Skeletal muscle tissue (tissue), 4 donors: ENCODE measurements around the gene NKAIN4. TPM values are rescaled to one million over a fixed set of nuclear protein-coding genes. Genes with fewer than 3 reads are reported as not detected.

ENCODE experiments used
- H3K27ac ChIP-seq: one replicate; pipeline ENCODE4 v1.7.0; 2013; ENCODE audit warnings: mild to moderate bottlenecking, low read depth, low read length, inconsistent platforms
- H3K27me3 ChIP-seq, 3 donors: one replicate each; pipeline ENCODE4 v1.7.0; 2013; ENCODE audit warnings: low read length in 3 of 3; ENCODE audit not compliant: control insufficient read depth in 3 of 3, insufficient read depth in 3 of 3
- H3K36me3 ChIP-seq, 3 donors: one replicate each; pipeline ENCODE4 v1.7.0; 2013; ENCODE audit warnings: low read length in 3 of 3; ENCODE audit not compliant: control insufficient read depth in 3 of 3, insufficient read depth in 3 of 3
- H3K4me1 ChIP-seq, 3 donors: one replicate each; pipeline ENCODE4 v1.7.0; 2013; ENCODE audit warnings: low read length in 3 of 3, mild to moderate bottlenecking in 3 of 3; ENCODE audit not compliant: control insufficient read depth in 3 of 3, insufficient read depth in 3 of 3
- H3K4me3 ChIP-seq, 3 donors: one replicate each; pipeline ENCODE4 v1.7.0; 2013; ENCODE audit warnings: low read length in 3 of 3
- H3K9ac ChIP-seq, 3 donors: one replicate each; pipeline ENCODE4 v1.7.0; 2013; ENCODE audit warnings: low read length in 3 of 3, mild to moderate bottlenecking in 3 of 3, moderate library complexity in 2 of 3, low read depth in 1 of 3
- H3K9me3 ChIP-seq, 3 donors: one replicate each; pipeline ENCODE4 v1.7.0; 2013; ENCODE audit warnings: low read length in 3 of 3; ENCODE audit not compliant: control insufficient read depth in 3 of 3
- total RNA-seq: library from RNA; depleted of rRNA; stranded (reverse); fragments of >200 nt; gene quantifications from one replicate; pipeline ENCODE4 v1.2.3, GENCODE V29; 2014
- donor health status: Osteomylitis.

NKAIN4 gene
- total RNA-seq, 1 donor from 2014 or later: 13.6 TPM

- H3K36me3 ChIP-seq: peaks cover 34 to 45% (median 37%) of the 10 kb centered on the region in 3 donors
- H3K4me3 ChIP-seq: no peak overlapping the region
- H3K27me3 ChIP-seq: no peaks in the 10 kb centered on the region
- no peak overlapping the region for H3K27ac ChIP-seq
- peaks cover 16 to 22% (median 22%) of the 10 kb centered on the region in 3 donors for H3K4me1 ChIP-seq
- H3K9ac ChIP-seq: no peak overlapping the region
- no peaks in the 10 kb centered on the region for H3K9me3 ChIP-seq
Observed at GRCh38 chr20:63275825-63276224, 21.6 kb upstream of the NKAIN4 start.

GRCh38 chr20:63274381-63275228 is 20.3 kb upstream of the NKAIN4 start:
- Histone ChIP-seq H3K27me3 (peaks cover 1 to 7% (median 6%) of the 10 kb centered on the region in 3 donors), H3K9me3 (no peaks in the 10 kb centered on the region), H3K4me3 (peak overlapping the region in 1 of 3 donors; percentile 45), H3K27ac (no peak overlapping the region), H3K4me1 (peaks cover 16 to 22% (median 22%) of the 10 kb centered on the region in 3 donors), H3K36me3 (peaks cover 28 to 34% (median 32%) of the 10 kb centered on the region in 3 donors), H3K9ac (peak overlapping the region in 1 of 3 donors; percentile 19)

GRCh38 chr20:63273635-63274380 is 19.5 kb upstream of the NKAIN4 start:
- Histone ChIP-seq H3K36me3 (peaks cover 21 to 29% (median 28%) of the 10 kb centered on the region in 3 donors), H3K27ac (no peak overlapping the region), H3K9me3 (no peaks in the 10 kb centered on the region), H3K9ac (peak overlapping the region; percentile 83 to 86 (median 85)), H3K4me1 (peaks cover 16 to 24% (median 22%) of the 10 kb centered on the region in 3 donors), H3K4me3 (peak overlapping the region; percentile 85 to 88 (median 86)), H3K27me3 (peaks cover 9 to 14% (median 14%) of the 10 kb centered on the region in 3 donors)

- Histone ChIP-seq H3K36me3 (peaks cover 14 to 23% (median 22%) of the 10 kb centered on the region in 3 donors), H3K27ac (no peak overlapping the region), H3K9me3 (no peaks in the 10 kb centered on the region), H3K4me1 (peaks cover 16 to 30% (median 22%) of the 10 kb centered on the region in 3 donors), H3K27me3 (peaks cover 15 to 21% (median 21%) of the 10 kb centered on the region in 3 donors), H3K4me3 (peak overlapping the region; percentile 85 to 88 (median 86)), H3K9ac (peak overlapping the region; percentile 83 to 86 (median 85))
Observed at GRCh38 chr20:63273059-63273579, 18.9 kb upstream of the NKAIN4 start.

DNA sequence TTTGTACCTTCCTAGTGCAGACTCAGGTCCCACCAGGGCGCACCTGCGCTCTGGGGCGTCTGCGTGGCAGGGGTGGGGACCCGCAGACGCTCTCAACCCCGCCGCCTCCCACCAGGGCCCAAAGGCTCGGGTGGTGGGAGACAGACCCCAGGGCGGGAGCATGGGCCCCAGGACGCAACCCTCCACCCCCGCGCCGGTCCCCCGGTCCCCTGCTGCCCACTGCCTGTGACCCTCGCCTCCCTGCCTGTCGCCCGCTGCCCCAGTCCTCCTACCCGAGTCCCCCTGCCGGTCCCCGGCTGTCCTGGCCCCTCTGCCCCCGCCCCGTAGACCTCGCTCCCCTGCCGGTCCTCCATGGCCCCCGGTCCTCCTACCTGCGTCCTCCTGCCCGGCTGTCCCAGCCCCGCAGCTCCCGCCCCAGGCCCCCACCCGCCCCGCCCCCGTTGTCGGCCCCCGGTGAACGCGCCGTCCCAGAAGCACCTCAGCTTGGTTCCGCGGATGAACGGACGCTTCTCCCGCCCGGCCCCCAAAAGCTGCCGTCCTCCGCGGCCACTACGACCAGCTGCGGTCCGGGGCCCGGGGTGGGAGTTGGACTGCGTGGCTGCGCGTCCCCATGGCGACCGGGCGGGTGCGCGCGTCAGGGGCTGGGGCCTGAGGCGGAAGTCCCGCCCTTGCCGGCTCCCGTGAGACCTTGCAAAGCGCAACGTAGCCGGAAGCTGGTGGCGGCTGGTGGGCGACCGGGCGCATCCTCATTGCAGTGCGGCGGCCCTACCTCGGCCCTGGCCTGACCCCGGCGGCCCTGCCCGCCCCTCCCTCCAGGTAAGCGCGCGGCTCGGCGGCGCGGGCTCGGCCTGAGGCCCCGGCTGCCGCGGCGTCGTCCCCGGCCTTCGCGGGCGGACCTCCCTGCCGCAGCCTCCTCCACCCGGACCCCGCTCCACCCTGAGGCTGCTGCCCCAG is 18.1 kb upstream of the NKAIN4 start, which contains the start of gene ARFGAP1:
Gene ARFGAP1, plus strand, starts transcription at position 709 of the 954 bp plus-strand sequence. CDS start 2,768 bp downstream, outside the sequence.
- Histone ChIP-seq H3K36me3 (peaks cover 7 to 18% (median 16%) of the 10 kb centered on the region in 3 donors), H3K9me3 (no peaks in the 10 kb centered on the region), H3K9ac (peak within 1 kb of the TSS; percentile 83 to 86 (median 85)), H3K27me3 (peaks cover 23 to 28% (median 28%) of the 10 kb centered on the region in 3 donors), H3K4me1 (peaks cover 16 to 38% (median 22%) of the 10 kb centered on the region in 3 donors), H3K4me3 (peak within 1 kb of the TSS; percentile 85 to 88 (median 86)), H3K27ac (no peak within 1 kb of the TSS)

GRCh38 chr20:63270606-63271325 is 16.5 kb upstream of the NKAIN4 start:
- Histone ChIP-seq H3K27ac (no peak overlapping the region), H3K4me1 (peaks cover 22 to 50% (median 27%) of the 10 kb centered on the region in 3 donors), H3K27me3 (peaks cover 29 to 41% (median 35%) of the 10 kb centered on the region in 3 donors), H3K9me3 (no peaks in the 10 kb centered on the region), H3K36me3 (peaks cover 0 to 2% (median 0%) of the 10 kb centered on the region in 3 donors), H3K9ac (no peak overlapping the region), H3K4me3 (no peak overlapping the region)

GRCh38 chr20:63269724-63270123 is 15.5 kb upstream of the NKAIN4 start:
- H3K27me3 ChIP-seq: peaks cover 37 to 50% (median 44%) of the 10 kb centered on the region in 3 donors
- no peak overlapping the region for H3K4me3 ChIP-seq
- H3K27ac ChIP-seq: no peak overlapping the region
- H3K9me3 ChIP-seq: no peaks in the 10 kb centered on the region
- no peaks in the 10 kb centered on the region for H3K36me3 ChIP-seq
- peaks cover 21 to 50% (median 23%) of the 10 kb centered on the region in 3 donors for H3K4me1 ChIP-seq
- H3K9ac ChIP-seq: no peak overlapping the region

DNA sequence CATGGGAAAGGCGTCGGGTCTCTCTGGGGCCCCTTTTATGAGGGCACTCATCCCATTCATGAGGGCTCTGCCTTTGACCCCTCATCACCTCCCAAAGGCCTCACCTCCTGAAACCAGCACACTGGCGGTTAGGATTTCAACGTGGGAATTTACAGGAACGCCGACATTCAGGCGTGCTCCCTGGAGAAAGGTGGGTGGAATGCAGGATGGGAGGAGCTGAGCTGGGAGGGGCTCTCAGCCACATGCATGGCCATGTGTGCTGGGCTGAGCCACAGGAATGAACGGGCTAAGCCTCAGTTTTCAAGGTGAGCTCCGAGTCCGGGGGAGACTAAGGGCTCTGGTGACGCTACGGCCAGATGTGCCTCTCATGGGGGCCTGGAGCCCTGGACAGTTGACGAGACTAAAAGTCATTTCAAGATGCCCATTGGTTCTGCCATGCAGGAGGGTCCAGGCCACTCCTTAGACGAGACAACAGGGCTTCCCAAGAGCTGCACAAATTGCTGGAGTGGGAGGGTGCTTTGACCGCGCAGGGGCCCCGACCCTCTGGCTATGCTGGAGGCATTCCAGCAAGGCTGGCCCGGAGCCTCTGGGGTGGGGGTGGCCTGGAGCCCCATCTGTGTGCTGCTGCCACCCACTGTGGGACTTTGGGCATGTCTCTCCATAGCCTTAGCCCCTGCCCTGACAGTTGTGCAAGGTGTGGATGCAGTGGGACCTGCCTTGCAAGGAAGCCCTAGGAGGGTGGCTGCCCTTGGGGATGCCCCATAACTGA is 14.6 kb upstream of the NKAIN4 start:
- Histone ChIP-seq H3K36me3 (no peaks in the 10 kb centered on the region), H3K4me1 (peaks cover 14 to 42% (median 15%) of the 10 kb centered on the region in 3 donors), H3K27ac (no peak overlapping the region), H3K9ac (no peak overlapping the region), H3K9me3 (no peaks in the 10 kb centered on the region), H3K4me3 (no peak overlapping the region), H3K27me3 (peaks cover 44 to 58% (median 52%) of the 10 kb centered on the region in 3 donors)
